Suprapubic skin (tissue), 4 donors: ENCODE measurements around the gene NEK10. TPM values are rescaled to one million over a fixed set of nuclear protein-coding genes. Genes with fewer than 3 reads are reported as not detected.
"Not testable (repeated sequence)": the region's sequence is repeated elsewhere in the genome, so short reads cannot be mapped to it uniquely, and the experiment has no call there.

Experiments
- DNase-seq, 2 donors: peaks; one replicate each; pipeline ENCODE4 v3.0.0-alpha.2; 2019; ENCODE audit warnings: low spot score in 2 of 2
- H3K27ac ChIP-seq: fragments of 200-600 bp; sonication (generic); one replicate; pipeline ENCODE4 v1.5.1; 2019
- H3K27me3 ChIP-seq: fragments of 200-600 bp; sonication (generic); one replicate; pipeline ENCODE4 v1.5.1; 2019
- H3K36me3 ChIP-seq: fragments of 200-600 bp; sonication (generic); one replicate; pipeline ENCODE4 v1.5.1; 2019
- H3K4me1 ChIP-seq: fragments of 200-600 bp; sonication (generic); one replicate; pipeline ENCODE4 v1.5.1; 2019
- H3K4me3 ChIP-seq: fragments of 200-600 bp; sonication (generic); one replicate; pipeline ENCODE4 v1.5.1; 2019; ENCODE audit warnings: mild to moderate bottlenecking
- H3K9me3 ChIP-seq: fragments of 200-600 bp; sonication (generic); one replicate; pipeline ENCODE4 v1.5.1; 2019
- EP300 ChIP-seq: sonication (generic); formaldehyde crosslinking; IDR thresholded peaks from one replicate; pipeline ENCODE4 v1.6.1; 2017; ENCODE audit warnings: antibody characterized with exemption
- POLR2A ChIP-seq, 2 donors: fragments of 450-650 bp; IDR thresholded peaks; one replicate each; pipeline ENCODE4 v1.6.1; 2017; ENCODE audit warnings: antibody characterized with exemption in 2 of 2, mild to moderate bottlenecking in 2 of 2, moderate library complexity in 2 of 2
- POLR2AphosphoS5 ChIP-seq, 3 donors: sonication (generic); formaldehyde crosslinking; IDR thresholded peaks; one replicate each; pipeline ENCODE4 v1.6.1; 2017; ENCODE audit warnings: antibody characterized with exemption in 3 of 3
- WGBS: methylation state at CpG from one replicate; pipeline ENCODE4 v1.1.5; 2018; 5-methylcytosine and 5-hydroxymethylcytosine counted together
- total RNA-seq, 4 donors: library from RNA; depleted of rRNA; stranded (reverse); fragments of >200 nt; gene quantifications; one replicate each; pipeline ENCODE4 v1.1.0, GENCODE V29; 2016
- TF ChIP-seq, protein P1 (sequence below), 2 donors: fragments of 200-600 bp in 1 of 2; fragments of 450-650 bp in 1 of 2; sonication (generic) in 1 of 2; IDR thresholded peaks; one replicate each; pipeline ENCODE4 v1.5.1; 2016 to 2019; ENCODE audit warnings: antibody characterized with exemption in 2 of 2, mild to moderate bottlenecking in 1 of 2, moderate library complexity in 1 of 2

Gene NEK10
- total RNA-seq, 4 donors from 2014 or later: 2.4 to 3.4 (median 3.0) TPM; not detected in 1

DNA sequence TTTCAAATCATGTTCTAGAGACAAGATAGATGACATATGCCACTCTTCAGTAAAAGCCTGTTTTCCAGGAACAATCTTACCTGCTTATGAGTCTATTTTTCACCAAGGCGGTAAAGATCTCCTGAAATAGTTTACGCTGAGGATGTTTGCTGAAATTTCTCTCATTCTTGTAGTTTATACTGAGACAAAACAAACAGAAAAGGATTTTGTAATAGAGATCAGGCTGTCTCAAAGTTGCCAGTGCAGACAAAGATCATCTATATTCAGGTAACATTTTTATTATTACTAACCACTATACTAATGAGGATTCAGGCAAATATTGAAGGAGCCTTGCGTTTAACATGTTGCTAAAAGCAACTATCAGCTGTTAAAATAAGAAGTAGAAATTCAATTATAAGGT lies 25.0 kb downstream of the NEK10 start:
- DNase-seq: no peak
- H3K9me3 ChIP-seq: no peaks in the 10 kb centered on the region
- 97% methylated on average over 3 of the region's 3 CpGs for WGBS
- no peak overlapping the region for H3K4me3 ChIP-seq
- H3K4me1 ChIP-seq: peaks cover 3% of the 10 kb centered on the region
- TF ChIP-seq, protein P1, sequence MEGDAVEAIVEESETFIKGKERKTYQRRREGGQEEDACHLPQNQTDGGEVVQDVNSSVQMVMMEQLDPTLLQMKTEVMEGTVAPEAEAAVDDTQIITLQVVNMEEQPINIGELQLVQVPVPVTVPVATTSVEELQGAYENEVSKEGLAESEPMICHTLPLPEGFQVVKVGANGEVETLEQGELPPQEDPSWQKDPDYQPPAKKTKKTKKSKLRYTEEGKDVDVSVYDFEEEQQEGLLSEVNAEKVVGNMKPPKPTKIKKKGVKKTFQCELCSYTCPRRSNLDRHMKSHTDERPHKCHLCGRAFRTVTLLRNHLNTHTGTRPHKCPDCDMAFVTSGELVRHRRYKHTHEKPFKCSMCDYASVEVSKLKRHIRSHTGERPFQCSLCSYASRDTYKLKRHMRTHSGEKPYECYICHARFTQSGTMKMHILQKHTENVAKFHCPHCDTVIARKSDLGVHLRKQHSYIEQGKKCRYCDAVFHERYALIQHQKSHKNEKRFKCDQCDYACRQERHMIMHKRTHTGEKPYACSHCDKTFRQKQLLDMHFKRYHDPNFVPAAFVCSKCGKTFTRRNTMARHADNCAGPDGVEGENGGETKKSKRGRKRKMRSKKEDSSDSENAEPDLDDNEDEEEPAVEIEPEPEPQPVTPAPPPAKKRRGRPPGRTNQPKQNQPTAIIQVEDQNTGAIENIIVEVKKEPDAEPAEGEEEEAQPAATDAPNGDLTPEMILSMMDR (IDR thresholded peaks at IDR 0.05): no peak
- TF ChIP-seq POLR2A (IDR thresholded peaks at IDR 0.05) (no peak), EP300 (no peak), POLR2AphosphoS5 (IDR thresholded peaks at IDR 0.05) (no peak)
- H3K27ac ChIP-seq: no peak overlapping the region
- no peaks in the 10 kb centered on the region for H3K36me3 ChIP-seq
- H3K27me3 ChIP-seq: no peaks in the 10 kb centered on the region

GRCh38 chr3:27342267-27342666 lies 26.9 kb downstream of the NEK10 start:
- no peaks in the 10 kb centered on the region for H3K9me3 ChIP-seq
- WGBS: 82% methylated on average over 1 of the region's 1 CpG
- H3K36me3 ChIP-seq: no peaks in the 10 kb centered on the region
- peaks cover 3% of the 10 kb centered on the region for H3K4me1 ChIP-seq
- H3K27ac ChIP-seq: no peak overlapping the region
- no peak for DNase-seq
- TF ChIP-seq EP300 (no peak), POLR2AphosphoS5 (IDR thresholded peaks at IDR 0.05) (no peak), POLR2A (IDR thresholded peaks at IDR 0.05) (no peak)
- TF ChIP-seq, protein P1 (IDR thresholded peaks at IDR 0.05): no peak
- H3K27me3 ChIP-seq: no peaks in the 10 kb centered on the region
- no peak overlapping the region for H3K4me3 ChIP-seq

DNA sequence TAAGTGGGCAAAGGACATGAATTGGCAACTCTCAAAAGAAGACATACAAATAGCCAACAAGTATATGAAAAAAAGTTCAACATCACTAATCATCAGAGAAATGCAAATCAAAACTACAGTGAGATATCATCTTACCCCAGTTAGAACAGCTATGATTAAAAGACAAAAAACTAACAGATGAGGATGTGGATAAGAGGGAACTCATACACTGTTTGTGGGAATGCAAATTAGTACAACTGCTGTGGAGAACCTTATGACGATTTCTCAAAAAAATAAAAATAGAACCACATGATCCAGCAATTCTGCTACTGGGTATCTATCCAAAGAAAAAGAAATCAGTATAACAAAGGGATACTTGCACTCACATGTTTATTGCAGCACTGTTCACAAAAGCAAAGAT lies 28.6 kb downstream of the NEK10 start:
- no peaks in the 10 kb centered on the region for H3K36me3 ChIP-seq
- no peaks in the 10 kb centered on the region for H3K27me3 ChIP-seq
- DNase-seq: no peak
- no peaks in the 10 kb centered on the region for H3K4me1 ChIP-seq
- no peak overlapping the region for H3K4me3 ChIP-seq
- H3K27ac ChIP-seq: no peak overlapping the region
- H3K9me3 ChIP-seq: no peaks in the 10 kb centered on the region
- TF ChIP-seq EP300 (no peak), POLR2A (IDR thresholded peaks at IDR 0.05) (no peak), POLR2AphosphoS5 (IDR thresholded peaks at IDR 0.05) (no peak)
- TF ChIP-seq, protein P1 (IDR thresholded peaks at IDR 0.05): no peak
- whole genome bisulfite sequencing: 43% methylated on average over 1 of the region's 1 CpG

- Histone ChIP-seq H3K4me3 (no peak overlapping the region), H3K36me3 (no peaks in the 10 kb centered on the region), H3K4me1 (no peaks in the 10 kb centered on the region), H3K27ac (no peak overlapping the region), H3K27me3 (no peaks in the 10 kb centered on the region), H3K9me3 (no peaks in the 10 kb centered on the region)
- DNase-seq: no peak
- TF ChIP-seq EP300 (no peak), POLR2A (IDR thresholded peaks at IDR 0.05) (no peak), POLR2AphosphoS5 (IDR thresholded peaks at IDR 0.05) (no peak)
- TF ChIP-seq, protein P1 (IDR thresholded peaks at IDR 0.05): no peak
- WGBS: 79% methylated on average over 1 of the region's 1 CpG
Measured at GRCh38 chr3:27335571-27335970, 33.6 kb downstream of the NEK10 start.

DNA sequence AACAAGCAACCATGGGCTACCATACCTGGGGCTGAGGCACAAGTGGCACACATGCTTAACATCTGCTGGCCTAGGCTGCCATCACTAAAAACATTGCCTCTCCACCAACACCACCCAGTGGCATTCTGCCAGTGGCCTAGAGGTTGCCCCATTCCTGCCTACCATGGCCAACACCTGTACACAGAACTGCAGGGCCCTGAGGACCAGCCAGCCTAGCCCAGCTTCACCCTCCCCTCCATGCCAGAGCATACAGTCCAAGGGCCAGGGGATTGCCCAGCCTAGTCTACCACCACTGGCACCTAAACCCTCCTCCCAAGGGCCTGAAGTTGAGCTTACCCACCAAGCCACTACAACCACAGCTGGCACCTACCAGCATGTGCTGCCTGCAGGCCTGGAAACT lies 35.3 kb downstream of the NEK10 start:
- Histone ChIP-seq H3K9me3 (no peaks in the 10 kb centered on the region), H3K4me3 (no peak overlapping the region), H3K4me1 (no peaks in the 10 kb centered on the region), H3K36me3 (no peaks in the 10 kb centered on the region), H3K27me3 (no peaks in the 10 kb centered on the region), H3K27ac (no peak overlapping the region)
- DNase-seq: no peak
- TF ChIP-seq POLR2A (IDR thresholded peaks at IDR 0.05): no peak
- TF ChIP-seq, protein P1 (IDR thresholded peaks at IDR 0.05): no peak
- TF ChIP-seq POLR2AphosphoS5 (IDR thresholded peaks at IDR 0.05): no peak
- TF ChIP-seq EP300: no peak

DNA sequence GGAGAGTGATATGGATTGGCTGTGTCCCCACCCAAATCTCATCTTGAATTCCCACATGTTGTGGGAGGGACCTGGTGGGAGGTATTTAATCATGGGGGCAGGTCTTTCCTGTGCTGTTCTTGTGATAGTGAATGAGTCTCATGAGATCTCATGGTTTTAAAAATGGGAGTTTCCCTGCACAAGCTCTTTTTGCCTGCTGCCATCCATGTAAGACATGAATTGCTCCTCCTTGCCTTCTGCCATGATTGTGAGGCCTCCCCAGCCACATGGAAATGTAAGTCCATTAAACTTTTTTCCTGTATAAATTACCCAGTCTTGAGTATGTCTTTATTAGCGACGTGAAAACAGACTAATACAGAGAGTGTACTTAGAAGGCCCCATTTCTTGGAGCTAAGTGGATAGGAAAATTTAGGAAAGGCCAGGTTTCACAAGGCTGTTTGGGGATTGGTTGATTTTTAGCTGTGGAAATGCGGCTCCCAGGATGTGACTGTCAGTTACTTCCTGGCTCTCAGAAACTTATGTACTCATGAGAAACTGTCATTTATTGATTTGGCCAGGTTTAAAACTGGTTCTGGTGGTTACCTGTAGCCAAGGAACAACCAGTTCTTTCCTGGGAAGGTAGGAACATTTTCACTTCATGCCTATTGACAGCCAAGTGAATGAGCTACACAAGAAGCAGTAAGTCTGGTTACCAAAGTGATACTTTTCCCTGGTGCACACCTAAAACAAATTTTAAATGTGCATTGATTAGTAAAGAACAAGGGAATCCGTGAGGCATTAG lies 40.0 kb downstream of the NEK10 start:
- not testable (repeated sequence) for H3K4me1 ChIP-seq, DNase-seq, H3K36me3 ChIP-seq, H3K27ac ChIP-seq, H3K4me3 ChIP-seq, H3K27me3 ChIP-seq, H3K9me3 ChIP-seq
- 90% methylated on average over 4 of the region's 4 CpGs for WGBS
